ENCODE results near the gene PLK5.
"Not testable (repeated sequence)": the region's sequence is repeated elsewhere in the genome, so short reads cannot be mapped to it uniquely, and the experiment has no call there.

The PLK5 gene

DNA sequence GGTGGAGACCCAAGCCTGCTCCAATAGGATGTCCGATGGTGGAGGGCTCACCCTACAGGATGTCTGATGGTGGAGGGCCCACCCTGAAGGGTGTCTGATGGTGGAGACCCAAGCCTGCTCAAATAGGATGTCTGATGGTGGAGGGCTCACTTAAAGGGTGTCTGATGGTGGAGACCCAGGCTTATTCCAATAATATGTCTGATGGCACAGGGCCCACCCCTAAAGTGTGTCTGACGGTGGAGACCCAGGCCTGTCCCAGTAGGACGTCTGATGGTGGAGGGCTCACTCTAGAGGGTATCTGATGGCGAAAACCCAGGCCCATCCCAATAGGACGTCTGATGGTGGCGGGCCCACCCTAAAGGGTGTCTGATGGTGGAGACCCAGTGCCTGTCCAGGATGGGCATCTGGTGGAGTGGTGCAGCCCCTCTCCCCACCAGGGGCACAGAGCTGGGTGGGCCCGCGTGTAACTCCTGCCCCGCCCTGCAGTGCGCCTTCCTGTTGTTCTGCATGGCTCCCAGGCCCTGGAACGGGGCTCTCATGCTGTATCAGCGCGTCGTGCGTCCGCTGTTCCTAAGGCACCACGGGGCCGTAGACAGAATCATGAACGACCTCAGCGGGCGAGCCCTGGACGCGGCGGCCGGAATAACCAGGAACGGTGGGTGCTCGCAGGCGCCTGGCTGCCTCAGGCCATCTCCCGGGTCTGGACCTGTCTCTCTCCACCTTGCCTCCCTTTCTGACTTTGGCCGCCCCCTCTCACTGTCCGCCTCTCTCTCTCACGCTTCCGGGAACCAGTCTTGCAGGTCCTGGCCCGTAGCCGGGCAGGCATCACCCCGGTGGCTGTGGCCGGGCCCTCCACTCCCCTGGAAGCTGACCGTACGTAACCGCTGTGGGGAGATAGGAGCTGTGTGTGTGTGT lies 27.8 kb upstream of the PLK5 start:
- peaks cover 9% of the 10 kb centered on the region for H3K27me3 ChIP-seq (ENCODE audit: control insufficient read depth, insufficient read depth, low read length)
- H3K36me3 ChIP-seq (ENCODE audit: control insufficient read depth, insufficient read depth, low read length) = no peaks in the 10 kb centered on the region
- no peak overlapping the region for H3K9ac ChIP-seq (ENCODE audit: low read length)
- H3K4me1 ChIP-seq (ENCODE audit: control insufficient read depth, insufficient read depth, low read length) = no peaks in the 10 kb centered on the region
- H3K4me3 ChIP-seq (ENCODE audit: low read length) = no peak overlapping the region
- no peak overlapping the region for H3K27ac ChIP-seq (ENCODE audit: low read depth, low read length)

DNA sequence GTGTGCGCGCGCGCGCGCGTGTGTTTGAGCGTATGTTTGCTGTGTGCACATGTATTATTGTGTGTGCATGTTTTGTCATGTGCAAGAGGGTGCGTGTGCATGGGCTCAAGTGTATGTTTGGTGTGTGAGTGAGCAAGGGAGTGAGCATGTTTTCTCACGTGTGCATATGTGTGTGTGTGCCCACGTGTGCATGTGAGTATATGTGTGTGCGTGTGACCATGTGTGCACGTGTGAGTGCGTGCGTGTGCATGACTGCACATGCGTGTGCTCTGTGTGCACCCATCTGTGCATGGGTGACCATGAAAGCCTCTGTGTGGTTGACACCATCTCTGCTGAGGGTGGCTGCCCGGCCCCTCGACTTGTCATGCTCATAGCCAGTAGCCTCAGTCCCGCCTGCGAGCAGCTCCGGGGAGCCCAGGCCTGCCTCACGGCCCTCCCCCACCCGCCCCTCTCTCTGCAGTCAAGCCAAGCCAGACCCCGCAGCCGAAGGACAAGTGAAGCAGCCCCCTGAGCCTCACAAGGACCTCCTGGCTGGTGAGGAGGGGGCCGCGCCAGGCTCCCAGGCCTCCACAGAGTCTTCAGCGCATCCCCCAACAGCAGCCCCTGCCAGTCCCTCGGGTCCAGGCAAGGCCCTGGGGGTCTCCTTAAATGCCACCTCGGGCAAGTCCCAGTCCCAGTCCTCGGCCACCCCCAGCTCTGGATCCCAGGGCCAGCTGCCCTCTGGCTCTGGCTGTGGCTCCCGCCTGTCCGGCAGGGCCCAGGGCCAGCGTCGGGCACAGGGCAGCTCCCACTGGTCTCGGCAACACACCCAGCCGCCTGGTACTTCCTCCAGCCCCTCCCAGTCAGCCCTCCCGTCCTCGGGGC lies 26.9 kb upstream of the PLK5 start:
- H3K4me1 ChIP-seq (ENCODE audit: control insufficient read depth, insufficient read depth, low read length) = no peaks in the 10 kb centered on the region
- no peak overlapping the region for H3K4me3 ChIP-seq (ENCODE audit: low read length)
- no peaks in the 10 kb centered on the region for H3K36me3 ChIP-seq (ENCODE audit: control insufficient read depth, insufficient read depth, low read length)
- H3K27me3 ChIP-seq (ENCODE audit: control insufficient read depth, insufficient read depth, low read length) = peaks cover 9% of the 10 kb centered on the region
- H3K27ac ChIP-seq (ENCODE audit: low read depth, low read length) = no peak overlapping the region
- no peak overlapping the region for H3K9ac ChIP-seq (ENCODE audit: low read length)

DNA sequence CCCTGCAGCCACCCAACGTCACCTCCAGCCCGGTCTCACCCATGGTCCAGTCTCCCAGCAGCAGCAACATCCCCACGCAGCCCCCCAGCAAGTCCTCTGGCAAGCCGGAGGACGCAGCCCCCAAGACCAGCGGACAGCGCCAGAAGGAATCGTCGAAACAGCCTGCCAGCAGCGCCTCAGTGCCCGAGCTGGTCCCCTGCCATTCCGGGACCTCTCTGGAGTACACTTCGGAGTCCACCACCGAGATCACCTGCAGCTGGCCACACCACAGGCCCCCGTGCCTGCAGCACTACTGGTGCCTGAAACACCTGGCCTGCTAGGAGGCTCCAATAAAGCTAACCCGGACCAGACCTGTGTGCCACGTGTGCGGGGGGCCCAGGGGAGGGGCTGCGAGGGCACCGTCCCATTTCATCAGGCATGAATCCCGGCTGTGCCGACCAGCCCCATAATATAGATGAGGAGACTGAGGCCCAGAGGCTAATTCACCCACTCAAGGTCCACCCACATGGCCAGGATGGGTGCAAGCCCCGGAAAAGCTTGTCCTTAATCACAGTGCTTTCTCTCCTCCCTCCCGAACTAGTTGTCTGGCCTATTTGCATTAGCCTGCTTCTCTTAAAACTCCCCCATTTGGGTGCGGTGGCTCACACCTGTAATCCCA lies 26.2 kb upstream of the PLK5 start:
- Histone ChIP-seq H3K27me3 (ENCODE audit: control insufficient read depth, insufficient read depth, low read length) (peaks cover 9% of the 10 kb centered on the region), H3K27ac (ENCODE audit: low read depth, low read length) (no peak overlapping the region), H3K4me1 (ENCODE audit: control insufficient read depth, insufficient read depth, low read length) (no peaks in the 10 kb centered on the region)

DNA sequence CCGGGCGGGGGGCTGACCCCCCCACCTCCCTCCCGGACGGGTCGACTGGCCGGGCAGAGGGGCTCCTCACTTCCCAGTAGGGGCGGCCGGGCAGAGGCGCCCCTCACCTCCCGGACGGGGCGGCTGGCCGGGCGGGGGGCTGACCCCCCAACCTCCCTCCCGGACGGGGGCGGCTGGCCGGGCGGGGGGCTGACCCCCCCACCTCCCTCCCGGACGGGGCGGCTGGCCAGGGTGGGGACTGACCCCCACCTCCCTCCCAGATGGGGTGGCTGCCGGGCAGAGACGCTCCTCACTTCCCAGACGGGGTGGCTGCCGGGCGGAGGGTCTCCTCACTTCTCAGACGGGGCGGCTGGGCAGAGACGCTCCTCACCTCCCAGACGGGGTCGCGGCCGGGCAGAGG lies 24.6 kb upstream of the PLK5 start:
- H3K27ac ChIP-seq (ENCODE audit: low read depth, low read length); H3K9ac ChIP-seq (ENCODE audit: low read length); H3K36me3 ChIP-seq (ENCODE audit: control insufficient read depth, insufficient read depth, low read length); H3K4me3 ChIP-seq (ENCODE audit: low read length); H3K4me1 ChIP-seq (ENCODE audit: control insufficient read depth, insufficient read depth, low read length): not testable (repeated sequence)
- H3K27me3 ChIP-seq (ENCODE audit: control insufficient read depth, insufficient read depth, low read length) = peaks cover 21% of the 10 kb centered on the region

More for the DNA sequence above, 26.2 kb upstream of the PLK5 start:
- Histone ChIP-seq H3K4me3 (ENCODE audit: low read length) (no peak overlapping the region), H3K9ac (ENCODE audit: low read length) (no peak overlapping the region), H3K36me3 (ENCODE audit: control insufficient read depth, insufficient read depth, low read length) (no peaks in the 10 kb centered on the region)

DNA sequence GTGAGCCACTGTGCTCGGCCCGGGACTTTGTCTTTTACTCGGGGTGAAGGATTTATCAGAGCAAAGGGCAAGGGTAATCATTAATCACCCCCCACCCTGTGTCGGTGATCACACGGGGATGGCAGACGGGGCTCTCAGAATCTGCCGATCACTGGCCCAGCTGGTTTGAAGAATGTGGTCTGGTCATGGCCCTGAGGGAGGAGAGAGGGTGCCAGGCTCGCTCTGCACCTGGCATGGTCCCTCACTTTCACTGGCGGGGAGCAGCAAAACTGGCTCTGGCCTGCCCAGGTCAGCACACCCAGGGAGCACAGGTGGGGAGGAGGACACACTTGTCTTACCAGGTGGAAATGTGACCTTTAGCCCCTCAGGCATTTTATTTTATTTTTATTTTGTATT lies 22.7 kb upstream of the PLK5 start:
- no peaks in the 10 kb centered on the region for H3K36me3 ChIP-seq (ENCODE audit: control insufficient read depth, insufficient read depth, low read length)
- H3K27me3 ChIP-seq (ENCODE audit: control insufficient read depth, insufficient read depth, low read length) = peaks cover 18% of the 10 kb centered on the region
- H3K4me3 ChIP-seq (ENCODE audit: low read length) = no peak overlapping the region
- H3K9ac ChIP-seq (ENCODE audit: low read length) = no peak overlapping the region
- H3K4me1 ChIP-seq (ENCODE audit: control insufficient read depth, insufficient read depth, low read length) = no peaks in the 10 kb centered on the region
- H3K27ac ChIP-seq (ENCODE audit: low read depth, low read length) = no peak overlapping the region

DNA sequence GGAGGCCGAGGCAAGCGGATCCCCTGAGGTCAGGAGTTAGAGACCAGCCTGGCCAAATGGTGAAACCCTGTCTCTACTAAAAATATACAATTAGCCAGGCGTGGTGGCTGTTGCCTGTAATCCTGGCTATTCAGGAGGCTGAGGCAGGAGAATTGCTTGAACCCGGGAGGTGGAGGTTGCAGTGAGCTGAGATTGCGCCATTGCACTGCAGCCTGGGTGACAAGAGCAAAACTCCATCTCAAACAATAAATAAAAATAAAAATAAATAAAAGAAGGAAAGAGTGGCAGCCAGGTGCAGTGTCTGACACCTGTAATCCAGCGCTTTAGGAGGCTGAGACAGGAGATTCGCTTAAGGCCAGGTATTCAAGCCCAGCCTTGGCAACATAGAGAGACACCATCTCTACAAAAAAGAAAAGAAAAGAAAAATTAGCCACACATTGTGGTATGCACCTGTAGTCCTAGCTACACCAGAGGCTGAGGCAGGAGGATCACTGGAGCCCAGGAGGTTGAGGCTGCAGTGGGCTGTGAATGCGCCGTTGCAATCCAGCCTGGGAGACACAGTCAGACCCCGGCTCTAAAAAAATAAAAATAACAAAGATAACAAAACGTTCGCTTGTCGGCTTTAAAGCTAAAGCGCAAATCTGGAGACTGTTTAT lies 21.3 kb upstream of the PLK5 start:
- Histone ChIP-seq H3K9ac (ENCODE audit: low read length) (no peak overlapping the region), H3K36me3 (ENCODE audit: control insufficient read depth, insufficient read depth, low read length) (no peaks in the 10 kb centered on the region), H3K27me3 (ENCODE audit: control insufficient read depth, insufficient read depth, low read length) (peaks cover 14% of the 10 kb centered on the region), H3K4me3 (ENCODE audit: low read length) (no peak overlapping the region), H3K4me1 (ENCODE audit: control insufficient read depth, insufficient read depth, low read length) (no peaks in the 10 kb centered on the region), H3K27ac (ENCODE audit: low read depth, low read length) (no peak overlapping the region)

DNA sequence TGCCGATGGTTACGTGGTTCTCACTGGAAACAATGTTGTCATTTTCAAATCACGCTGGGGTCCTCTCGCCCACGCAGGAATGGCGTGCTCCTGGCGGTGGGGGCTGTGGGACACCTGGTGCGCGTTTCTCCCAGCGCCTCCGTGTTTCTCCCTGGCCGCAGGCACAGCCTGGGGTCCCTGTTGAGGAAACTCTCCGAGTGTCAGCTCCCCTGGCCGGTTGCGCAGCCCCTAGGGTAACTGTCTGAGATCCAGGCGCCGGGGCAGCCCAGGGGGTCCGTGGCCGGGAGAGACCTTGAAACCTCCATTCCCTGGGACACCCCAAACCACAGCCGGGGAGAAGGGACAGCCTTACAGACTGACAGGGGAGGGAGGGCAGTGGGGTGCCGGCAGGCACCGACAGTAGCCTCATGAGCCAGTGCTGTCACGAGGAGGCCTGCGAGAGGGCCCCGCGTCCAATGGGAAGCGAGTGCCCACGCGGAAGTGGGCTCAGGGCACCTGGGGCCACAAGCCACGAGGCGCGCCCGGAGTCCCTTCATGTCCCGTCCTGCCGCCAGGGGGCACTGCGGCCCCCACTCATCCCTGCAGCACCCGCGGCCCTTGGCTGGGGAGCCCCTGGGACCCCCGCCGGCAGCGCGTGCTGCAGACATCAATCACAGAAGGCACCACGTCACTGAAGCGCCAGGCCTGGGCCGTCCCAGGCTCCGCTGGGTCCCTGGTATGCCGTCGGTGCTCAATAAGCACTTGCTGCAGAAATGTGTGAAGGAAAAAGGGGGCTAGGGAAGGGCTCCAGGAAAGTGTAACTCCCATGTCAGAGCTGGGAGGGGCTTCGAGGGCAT lies 20.6 kb upstream of the PLK5 start:
- Histone ChIP-seq H3K9ac (ENCODE audit: low read length) (no peak overlapping the region), H3K36me3 (ENCODE audit: control insufficient read depth, insufficient read depth, low read length) (no peaks in the 10 kb centered on the region), H3K27me3 (ENCODE audit: control insufficient read depth, insufficient read depth, low read length) (peaks cover 13% of the 10 kb centered on the region), H3K4me1 (ENCODE audit: control insufficient read depth, insufficient read depth, low read length) (no peaks in the 10 kb centered on the region), H3K27ac (ENCODE audit: low read depth, low read length) (no peak overlapping the region), H3K4me3 (ENCODE audit: low read length) (no peak overlapping the region)

DNA sequence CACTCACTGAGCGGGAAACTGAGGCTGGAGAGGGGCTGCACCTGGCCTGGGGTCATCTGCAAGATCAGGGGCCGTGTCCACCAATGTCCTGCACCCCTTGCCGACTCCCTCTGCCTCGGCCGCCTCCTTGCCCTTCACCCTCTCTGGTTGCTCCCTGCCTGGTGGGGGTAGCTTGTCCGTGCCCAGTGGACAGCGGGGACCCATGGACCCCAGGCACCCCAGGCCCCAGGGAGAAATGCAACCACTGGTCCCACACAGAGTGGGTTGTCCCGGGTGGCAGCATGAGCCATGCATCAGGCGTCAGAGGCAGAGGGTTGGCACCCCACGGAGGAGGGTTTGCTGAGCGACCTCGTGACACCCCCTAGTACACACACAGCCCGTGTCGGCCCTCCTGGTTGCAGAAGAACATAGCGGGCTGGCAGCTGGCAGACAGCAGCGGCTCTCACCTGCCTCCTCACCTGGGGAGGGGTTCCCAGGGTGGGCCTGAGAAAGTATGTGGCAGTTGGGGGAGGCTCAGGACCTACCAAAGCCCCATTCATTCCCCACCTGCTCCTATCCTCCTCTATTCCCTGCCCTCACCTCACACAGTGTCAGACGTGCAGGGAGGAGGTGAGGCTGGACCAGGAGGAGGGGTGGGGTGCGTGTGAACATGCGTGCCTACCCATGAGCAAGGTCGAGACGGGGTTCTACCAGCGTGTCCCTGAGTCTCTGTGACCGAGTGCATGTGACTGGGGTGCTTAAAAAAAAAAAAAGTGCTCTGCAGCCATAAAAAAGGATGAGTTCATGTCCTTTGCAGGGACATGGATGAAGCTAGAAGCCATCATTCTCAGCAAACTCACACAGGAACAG lies 19.7 kb upstream of the PLK5 start:
- H3K4me3 ChIP-seq (ENCODE audit: low read length) = no peak overlapping the region
- no peaks in the 10 kb centered on the region for H3K36me3 ChIP-seq (ENCODE audit: control insufficient read depth, insufficient read depth, low read length)
- H3K27me3 ChIP-seq (ENCODE audit: control insufficient read depth, insufficient read depth, low read length) = peaks cover 13% of the 10 kb centered on the region
- no peaks in the 10 kb centered on the region for H3K4me1 ChIP-seq (ENCODE audit: control insufficient read depth, insufficient read depth, low read length)
- no peak overlapping the region for H3K27ac ChIP-seq (ENCODE audit: low read depth, low read length)
- no peak overlapping the region for H3K9ac ChIP-seq (ENCODE audit: low read length)

DNA sequence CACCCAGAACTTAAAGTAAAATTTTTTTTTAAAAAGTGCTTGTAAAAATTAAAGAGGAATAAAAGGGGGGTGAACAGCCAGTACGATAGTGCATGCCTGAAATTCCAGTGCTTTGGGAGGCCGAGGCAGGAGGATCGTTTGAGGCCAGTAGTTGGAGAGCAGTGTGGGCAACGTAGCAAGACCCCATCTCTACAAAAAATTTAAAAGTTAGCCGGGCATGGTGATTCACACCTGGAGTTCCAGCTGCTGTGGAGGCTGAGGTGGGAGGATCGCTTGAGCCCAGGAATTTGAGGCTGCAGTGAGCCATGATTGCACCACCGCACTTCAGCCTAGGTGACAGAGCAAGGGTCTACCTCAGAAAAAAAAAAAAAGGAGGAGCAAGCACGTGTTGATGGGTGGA lies 18.9 kb upstream of the PLK5 start:
- H3K9ac ChIP-seq (ENCODE audit: low read length) = no peak overlapping the region
- H3K4me1 ChIP-seq (ENCODE audit: control insufficient read depth, insufficient read depth, low read length) = no peaks in the 10 kb centered on the region
- H3K36me3 ChIP-seq (ENCODE audit: control insufficient read depth, insufficient read depth, low read length) = no peaks in the 10 kb centered on the region
- H3K27me3 ChIP-seq (ENCODE audit: control insufficient read depth, insufficient read depth, low read length) = peaks cover 13% of the 10 kb centered on the region
- no peak overlapping the region for H3K27ac ChIP-seq (ENCODE audit: low read depth, low read length)
- no peak overlapping the region for H3K4me3 ChIP-seq (ENCODE audit: low read length)

DNA sequence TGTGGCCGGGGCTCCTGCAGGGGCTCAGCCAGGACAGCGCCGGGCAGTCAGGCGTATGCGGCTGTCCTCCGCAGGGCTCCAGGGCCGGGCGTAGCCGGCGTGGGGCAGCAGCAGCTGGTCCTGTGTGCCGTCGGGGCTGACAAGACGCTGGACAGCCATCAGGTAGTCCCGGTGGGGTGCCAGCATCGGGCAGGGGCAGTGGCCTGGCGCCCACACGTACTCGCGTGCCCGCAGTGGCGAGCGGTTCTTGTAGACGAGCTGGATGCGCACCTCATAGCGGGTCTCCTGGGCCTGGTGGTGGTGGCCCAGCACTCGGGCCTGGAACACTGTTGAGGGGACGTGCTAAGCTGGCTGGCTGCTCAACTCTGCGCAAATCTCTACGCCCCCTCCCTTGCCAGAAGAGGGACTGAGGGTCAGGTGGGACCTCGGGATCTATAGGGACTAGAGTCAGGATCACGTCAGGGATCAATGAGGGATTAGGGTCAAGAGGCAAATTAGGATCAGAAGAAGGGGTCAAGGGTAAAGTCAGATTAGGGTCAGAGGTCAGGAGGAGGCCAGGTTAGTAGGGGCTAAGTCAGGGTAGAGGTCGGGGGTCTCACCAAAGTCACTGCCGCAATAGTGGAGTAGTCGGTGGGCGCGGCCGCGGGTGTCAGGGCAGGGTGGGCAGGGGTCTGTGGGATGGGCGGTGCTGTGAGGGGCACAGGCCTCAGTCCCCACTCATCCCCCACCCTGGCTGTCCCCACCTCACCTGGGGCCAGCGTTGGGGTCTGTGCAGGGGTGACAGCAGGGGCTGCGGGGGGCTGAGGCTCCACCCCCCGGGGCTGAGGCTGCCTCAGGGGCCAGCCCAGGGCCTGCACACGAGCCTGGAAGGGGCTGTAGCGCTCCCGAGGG lies 17.6 kb upstream of the PLK5 start:
- no peak overlapping the region for H3K27ac ChIP-seq (ENCODE audit: low read depth, low read length)
- H3K4me1 ChIP-seq (ENCODE audit: control insufficient read depth, insufficient read depth, low read length) = no peaks in the 10 kb centered on the region
- H3K36me3 ChIP-seq (ENCODE audit: control insufficient read depth, insufficient read depth, low read length) = no peaks in the 10 kb centered on the region
- H3K27me3 ChIP-seq (ENCODE audit: control insufficient read depth, insufficient read depth, low read length) = peaks cover 13% of the 10 kb centered on the region
- no peak overlapping the region for H3K4me3 ChIP-seq (ENCODE audit: low read length)
- no peak overlapping the region for H3K9ac ChIP-seq (ENCODE audit: low read length)

Data from rectal smooth muscle tissue (tissue), 1 donor.